GM03348 (cell line): ENCODE data around the gene PRSS2.

Experiments
- DNase-seq: peaks from one replicate; pipeline ENCODE4 v3.0.0; 2012; ENCODE audit warnings: low spot score

The PRSS2 gene

DNA sequence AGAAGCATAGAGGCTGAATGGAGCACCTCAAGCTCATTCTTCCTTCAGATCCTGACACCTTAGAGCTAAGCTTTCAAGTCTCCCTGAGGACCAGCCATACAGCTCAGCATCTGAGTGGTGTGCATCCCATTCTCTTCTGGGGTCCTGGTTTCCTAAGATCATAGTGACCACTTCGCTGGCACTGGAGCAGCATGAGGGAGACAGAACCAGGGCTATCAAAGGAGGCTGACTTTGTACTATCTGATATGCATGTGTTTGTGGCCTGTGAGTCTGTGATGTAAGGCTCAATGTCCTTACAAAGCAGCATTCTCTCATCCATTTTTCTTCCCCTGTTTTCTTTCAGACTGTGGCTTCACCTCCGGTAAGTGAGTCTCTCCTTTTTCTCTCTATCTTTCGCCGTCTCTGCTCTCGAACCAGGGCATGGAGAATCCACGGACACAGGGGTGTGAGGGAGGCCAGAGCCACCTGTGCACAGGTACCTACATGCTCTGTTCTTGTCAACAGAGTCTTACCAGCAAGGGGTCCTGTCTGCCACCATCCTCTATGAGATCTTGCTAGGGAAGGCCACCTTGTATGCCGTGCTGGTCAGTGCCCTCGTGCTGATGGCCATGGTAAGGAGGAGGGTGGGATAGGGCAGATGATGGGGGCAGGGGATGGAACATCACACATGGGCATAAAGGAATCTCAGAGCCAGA lies 31.0 kb downstream of the PRSS2 start:
- no peak for DNase-seq

DNA sequence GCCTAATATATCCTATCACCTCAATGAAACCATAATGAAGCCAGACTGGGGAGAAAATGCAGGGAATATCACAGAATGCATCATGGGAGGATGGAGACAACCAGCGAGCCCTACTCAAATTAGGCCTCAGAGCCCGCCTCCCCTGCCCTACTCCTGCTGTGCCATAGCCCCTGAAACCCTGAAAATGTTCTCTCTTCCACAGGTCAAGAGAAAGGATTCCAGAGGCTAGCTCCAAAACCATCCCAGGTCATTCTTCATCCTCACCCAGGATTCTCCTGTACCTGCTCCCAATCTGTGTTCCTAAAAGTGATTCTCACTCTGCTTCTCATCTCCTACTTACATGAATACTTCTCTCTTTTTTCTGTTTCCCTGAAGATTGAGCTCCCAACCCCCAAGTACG lies 31.5 kb downstream of the PRSS2 start:
- DNase-seq: no peak

DNA sequence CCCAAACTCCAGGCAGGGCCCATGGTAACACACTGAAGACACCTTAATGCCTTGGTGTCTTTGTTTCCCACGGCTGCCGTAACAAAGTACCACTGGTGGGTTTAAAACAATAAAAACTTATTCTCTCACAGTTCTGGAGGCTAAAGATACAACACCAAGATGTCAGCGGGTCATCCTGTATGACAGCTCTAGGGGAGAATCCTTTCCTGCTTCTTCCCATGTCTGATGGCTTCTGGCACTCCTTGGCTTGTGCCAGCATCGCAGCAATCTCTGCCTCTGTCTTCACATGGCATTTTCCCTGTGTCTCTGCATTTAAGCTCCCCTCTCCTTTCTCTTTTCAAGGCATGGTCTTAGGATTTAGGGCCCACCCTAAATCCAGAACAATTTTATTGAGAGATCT lies 33.1 kb downstream of the PRSS2 start:
- DNase-seq: no peak

DNA sequence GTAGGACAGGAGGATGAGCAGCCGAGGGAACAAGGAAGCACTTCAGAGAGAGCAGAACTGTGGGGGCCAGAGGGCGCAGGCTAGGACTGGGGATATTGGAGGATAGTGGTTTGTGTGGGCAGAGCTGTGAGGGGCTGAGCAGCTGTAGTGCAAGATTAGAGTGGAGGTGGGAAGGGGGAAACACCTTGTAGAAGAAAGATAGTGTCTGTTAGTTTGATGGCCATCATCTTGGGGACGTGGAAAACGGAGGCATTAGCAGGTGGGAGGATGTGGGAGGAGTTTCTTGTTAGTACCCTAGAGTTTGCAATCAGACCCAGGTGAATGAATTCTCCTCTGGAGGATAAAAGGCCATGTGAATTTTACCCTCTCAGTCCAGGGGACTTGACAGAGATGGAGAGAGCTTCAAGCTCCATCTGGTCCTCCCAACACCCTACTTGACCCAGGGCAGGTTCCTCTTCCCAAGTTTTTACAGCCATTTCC lies 34.0 kb downstream of the PRSS2 start:
- no peak for DNase-seq

DNA sequence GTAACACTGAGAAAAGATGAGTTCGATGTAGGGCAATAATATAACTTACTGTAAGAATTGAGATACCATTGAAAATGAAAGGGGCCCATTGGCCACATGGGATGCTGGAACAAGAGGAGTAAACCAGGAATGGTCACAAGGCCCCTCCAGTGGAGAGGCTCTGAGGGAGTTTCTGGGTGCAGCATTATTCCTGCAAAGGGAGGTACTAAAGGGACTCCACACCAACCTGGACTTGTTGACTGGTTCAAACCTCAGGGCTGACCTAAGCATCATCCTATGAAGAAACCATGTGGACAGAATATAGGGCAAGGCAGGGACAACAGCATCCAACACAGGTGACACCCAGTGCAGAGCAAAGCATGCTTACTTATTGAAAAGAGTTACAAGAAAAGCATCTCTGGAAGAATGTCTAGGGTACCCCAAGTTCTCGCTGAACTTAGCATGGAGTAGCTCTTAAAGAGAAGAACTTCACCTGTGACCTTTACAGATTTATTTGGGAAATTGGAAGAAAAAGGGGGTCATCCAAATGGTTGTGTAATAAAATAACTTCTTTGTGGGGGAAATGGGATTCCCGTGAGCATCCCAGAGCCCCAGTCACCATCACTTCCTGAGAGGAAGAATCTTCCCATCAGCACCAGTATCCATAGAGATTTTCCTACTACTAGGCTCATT lies 34.7 kb downstream of the PRSS2 start:
- no peak for DNase-seq

DNA sequence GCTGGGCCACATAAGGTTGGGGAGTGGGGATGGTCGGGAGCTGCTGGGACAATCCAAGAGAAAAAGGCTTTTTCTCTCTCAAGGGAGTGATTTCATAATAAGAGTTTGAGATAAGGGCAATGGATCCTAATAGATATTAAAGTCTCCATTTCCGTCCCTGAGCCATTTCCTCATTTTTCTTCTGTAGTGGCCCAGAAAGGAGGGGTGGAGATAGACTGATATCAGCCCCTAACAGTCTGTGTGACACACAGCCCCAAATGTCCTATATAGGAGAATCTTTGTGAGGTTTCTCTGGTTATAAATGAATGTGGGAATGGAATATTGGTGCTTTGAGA lies 35.2 kb downstream of the PRSS2 start:
- DNase-seq: no peak

DNA sequence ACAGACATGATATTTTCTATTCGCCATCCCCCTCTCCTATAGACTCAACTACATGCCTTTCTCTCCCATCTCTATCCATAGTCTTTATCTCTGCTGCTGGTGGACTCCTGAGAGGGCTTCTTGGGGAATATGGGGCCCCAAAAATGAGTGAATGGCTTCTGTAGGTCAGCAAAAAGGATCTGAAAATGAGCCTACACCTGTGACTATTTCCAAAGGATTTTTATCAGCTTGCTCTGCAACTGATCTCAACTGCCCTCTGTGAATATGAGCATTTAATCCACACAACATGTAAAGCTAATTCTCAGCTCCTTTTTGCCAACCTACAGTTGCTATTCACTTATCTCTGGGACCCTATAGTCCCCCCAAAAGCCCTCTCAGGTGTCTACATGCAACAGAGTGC lies 36.2 kb downstream of the PRSS2 start:
- no peak for DNase-seq

DNA sequence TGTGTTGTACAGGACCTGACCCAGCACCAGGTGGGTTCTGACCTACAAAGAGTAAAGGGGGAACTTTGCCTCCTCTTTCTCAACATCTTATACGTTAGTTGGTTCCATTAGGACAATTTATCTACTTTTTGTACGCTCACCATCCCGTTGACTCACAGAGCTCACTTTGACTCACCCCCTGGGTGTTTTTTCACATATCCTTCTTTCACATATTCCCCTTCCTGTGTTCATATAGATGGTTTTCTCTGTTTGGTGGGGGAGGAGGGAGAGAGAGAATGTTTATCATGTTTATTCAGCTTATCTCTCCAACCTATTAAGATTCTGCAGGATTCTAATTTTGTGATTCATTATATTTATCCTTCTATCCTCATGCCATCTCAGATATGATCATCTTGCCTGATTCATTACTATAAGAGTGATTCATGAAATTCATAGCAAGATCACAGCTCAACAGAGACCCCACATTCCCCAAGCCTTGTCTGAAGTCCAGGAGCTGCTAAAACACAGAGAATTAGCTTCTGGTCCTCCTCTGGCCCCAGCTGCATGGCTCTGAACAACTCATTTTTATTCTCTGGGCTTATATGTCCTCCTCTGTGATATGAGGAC lies 37.2 kb downstream of the PRSS2 start:
- DNase-seq: no peak

DNA sequence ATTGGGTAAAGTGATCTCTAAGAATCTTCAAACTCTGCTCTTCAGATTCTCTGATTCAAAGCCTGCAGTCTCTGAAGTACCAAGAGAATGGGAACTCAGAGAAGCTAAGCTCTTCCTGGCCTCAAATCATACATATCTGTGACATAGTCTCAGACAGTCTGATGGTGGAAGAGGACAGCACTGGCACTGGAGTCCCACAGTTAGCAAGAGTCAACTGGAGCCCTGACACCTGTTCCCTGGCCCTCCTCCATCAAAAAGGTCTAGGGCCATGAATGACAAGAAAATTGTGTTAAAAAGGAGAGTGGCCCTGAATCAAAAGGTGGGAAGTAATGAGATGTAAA lies 37.7 kb downstream of the PRSS2 start:
- DNase-seq: no peak

DNA sequence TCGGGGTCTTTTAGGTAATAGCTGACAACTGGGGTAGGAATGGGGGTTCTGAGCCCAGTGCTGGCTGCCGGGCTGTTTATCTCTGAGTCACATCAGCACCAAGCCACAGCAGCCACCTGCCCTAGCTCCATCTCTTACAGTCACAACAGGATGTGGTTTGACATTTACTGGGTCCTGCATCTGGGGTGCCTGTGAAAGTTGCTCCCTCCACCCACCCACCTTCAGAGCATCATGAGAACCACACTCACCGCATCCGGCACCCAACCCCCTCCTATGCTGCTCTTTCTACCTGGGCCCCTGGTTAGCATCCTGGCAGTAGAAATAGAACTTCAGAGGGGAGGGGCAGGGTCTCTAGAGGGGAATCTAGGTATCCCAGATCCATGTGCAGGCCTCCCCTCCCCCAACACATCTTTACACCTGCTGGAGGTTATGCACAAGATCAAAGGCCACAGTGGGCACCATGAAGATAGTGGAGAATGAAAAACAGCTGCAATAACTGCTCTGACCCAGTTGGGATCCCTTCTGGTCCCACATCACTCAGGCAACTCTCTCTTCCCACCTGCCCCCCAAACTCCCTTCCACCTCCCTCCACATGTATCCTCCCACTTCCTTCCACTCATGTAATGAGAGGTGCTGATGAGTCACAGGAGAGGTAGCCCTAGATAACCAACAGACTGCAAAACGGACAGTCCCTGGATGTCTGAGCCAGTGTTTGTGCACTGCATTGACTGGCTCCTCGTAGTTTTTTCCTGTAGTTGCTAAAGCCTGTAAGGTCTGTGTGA lies 38.2 kb downstream of the PRSS2 start:
- DNase-seq: no peak

DNA sequence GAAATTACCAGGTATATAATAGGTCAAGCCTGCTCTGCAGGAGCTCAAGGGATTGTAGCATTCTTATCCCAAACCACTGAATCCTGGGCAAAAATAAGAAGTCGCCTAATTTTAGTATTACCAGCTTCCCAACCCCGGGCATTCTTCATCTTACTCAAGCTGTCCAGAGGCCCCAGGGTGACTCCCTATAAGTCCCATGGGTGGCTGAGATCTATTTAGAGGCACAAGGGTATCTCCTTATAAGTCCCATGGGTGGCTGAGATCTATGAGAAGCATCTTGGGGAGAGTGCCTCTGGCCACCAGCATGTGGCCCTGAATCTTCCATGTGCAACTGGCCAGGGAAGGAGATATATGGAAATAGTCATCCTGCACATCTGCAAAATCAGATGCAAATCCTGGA lies 38.9 kb downstream of the PRSS2 start:
- no peak for DNase-seq

DNA sequence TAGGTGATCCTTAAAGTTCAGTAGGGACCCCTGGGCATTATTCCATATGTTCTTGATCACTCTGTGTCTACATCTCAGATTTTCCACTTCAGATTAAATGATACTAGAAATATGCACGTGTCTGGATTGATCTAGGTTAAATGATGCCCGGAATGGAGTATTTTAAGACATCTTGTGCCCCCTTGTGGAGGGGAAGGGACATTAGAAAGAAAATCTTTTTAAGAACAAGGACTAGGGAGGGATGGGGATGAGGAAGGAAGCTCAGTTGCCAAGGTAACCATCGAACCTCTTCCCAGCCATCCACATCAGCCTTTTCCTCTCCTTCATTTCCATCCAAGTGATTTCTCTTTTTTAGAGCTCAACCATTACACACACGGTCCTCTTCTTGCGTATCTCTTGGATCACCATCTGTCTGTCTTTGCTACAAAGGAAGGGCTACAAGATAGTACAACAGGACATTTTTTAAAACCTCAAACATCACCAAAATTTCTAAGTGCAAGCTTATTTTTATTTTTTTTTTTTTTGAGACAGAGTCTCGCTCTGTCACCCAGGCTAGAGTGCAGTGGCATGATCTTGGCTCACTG lies 40.5 kb downstream of the PRSS2 start:
- DNase-seq: peak; percentile 67

DNA sequence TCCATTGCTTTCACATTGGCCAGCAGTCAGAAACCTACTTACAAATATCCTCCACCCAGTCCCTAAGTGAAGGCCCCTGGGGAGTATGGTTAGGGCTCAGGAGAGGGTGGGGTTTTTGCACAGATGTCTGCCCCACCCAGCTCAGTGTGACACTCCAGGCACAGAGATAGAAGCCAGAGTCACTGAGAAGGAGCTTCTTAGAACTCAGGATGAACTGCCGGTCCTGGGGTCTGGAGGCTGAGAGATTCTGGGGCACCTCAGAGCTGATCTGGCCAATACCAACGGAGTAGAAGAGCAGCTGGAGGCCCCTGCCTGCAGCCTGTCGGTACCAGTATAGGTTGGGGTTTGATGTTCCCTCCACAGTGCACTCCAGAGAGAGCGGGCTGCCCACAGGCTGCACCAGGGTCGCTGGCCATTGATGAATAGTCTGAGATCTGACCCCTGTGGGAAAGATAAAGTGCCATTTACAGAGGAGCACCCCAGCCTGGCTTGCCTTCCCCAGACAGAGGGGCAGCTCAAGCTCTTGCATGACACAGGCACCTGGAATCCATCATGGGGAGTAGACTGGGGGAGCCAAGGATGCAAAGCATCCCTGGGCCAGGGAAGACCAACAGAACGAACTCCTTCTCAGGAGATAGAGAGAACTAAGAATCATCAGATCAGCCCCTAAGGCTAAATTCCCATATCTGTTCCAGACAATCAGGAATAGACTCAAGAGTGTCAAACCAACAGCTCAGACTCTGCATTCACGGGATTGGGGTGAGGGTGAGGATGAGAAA lies 41.9 kb downstream of the PRSS2 start:
- DNase-seq: no peak

DNA sequence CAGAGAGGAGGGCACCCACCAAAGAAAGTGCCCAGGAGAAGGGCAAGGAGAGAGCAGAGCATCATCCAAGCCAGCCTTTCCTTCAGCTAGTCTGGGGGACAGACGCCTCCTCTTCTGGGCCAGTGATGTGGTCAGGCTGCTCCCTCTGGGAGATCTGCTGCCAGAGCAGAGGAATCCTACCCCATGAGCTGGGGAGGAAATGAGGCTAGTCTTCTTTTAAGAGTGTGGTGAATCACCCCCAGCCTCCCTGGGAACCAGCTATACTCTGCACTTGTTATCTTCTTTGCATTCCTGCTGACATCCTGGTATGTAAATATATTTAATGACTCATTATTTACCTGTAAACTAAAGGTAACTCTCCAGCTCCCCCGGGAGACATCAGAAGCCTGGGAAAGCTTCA lies 42.5 kb downstream of the PRSS2 start:
- DNase-seq: peak; percentile 57

DNA sequence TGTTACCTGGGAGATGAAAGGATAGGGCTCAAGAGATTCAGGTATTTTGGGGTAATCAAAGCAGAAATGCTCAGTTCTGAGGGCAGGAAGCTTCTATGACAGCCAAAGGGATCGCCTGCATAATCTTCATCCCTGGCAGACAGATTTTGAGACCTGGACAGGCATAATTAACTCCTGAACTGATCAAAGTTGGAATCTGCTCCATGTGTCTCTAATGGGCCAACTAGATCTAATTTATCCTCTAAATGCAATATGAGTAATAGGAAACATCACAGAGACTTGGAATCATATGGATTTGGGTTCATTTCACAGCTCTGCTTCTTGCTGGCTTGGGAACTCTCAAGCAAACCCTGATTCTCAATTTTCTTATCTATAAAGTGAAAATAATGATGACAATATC lies 42.9 kb downstream of the PRSS2 start:
- no peak for DNase-seq

DNA sequence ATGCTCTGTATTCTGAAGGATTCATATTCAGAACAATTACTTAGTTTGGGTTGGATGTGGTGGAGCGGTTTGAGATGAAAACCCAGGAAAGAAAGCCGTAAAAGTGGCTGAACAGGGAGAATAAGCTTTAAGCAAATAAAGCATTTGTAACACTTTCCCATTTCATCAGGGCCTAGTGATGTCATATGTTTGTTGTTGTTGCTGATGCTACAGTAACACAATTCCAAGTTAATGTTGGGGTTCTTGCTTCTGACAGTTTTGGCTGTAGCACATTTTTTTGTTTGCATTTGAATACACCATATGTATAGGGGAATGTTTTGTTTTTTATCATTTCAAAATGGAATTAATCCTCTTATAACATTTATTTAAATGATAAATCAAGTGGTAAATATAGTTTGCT lies 43.7 kb downstream of the PRSS2 start:
- DNase-seq: no peak

DNA sequence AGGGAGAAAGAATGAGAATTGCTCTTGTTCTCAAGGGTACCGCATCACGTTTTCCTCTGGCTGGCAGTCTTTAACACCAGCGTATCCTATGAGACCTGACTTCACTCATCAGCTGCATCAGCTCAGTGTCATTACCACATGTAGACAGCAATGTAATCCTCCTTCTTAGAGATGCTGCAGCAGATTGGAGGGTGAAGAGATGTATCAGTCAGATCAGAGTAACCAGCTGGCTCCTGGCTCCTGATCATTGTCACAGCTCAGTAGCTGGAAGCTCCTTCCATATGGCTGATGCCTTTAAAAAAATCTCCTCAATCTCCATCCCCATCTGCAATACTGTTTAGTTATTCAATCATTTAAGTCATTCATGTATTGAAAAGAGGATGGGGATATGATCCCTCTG lies 44.4 kb downstream of the PRSS2 start:
- DNase-seq: no peak

DNA sequence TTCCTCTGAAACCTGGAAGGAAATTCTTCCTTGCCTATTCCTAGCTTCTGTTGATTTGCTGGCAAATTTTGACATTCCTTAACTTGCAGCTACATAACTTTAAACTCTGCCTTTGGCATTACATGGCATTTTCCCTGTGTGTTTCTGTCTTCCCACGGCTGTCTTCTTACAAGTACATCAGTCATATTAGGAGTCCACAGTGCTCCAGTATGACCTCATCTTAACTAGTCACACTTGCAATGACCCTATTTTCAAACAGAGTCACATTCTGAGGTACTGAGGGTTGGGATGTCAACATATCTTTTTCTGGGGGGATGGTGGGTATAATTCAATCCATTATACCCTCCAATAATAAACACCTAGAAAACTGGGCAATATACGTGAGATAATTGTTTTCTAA lies 46.7 kb downstream of the PRSS2 start:
- no peak for DNase-seq

DNA sequence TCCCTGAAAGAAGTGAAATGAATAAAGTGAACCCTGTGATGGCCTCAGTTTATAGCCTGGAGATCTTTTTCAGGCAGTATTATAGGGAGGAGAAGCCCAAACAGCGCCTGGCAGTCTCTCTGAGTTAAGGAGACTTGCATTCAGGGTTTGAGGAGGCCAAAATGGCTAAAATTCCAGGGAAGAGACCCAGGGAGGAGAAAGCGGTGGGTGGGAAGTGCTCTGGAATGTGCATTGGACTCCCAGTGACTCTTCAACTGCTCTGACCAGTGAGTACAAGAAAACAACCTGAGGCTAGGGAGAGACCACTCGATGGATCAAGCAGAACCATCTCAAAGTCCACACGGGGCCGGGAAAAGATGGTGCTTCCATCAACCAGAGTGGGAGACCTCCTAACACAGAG lies 48.8 kb downstream of the PRSS2 start:
- no peak for DNase-seq

DNA sequence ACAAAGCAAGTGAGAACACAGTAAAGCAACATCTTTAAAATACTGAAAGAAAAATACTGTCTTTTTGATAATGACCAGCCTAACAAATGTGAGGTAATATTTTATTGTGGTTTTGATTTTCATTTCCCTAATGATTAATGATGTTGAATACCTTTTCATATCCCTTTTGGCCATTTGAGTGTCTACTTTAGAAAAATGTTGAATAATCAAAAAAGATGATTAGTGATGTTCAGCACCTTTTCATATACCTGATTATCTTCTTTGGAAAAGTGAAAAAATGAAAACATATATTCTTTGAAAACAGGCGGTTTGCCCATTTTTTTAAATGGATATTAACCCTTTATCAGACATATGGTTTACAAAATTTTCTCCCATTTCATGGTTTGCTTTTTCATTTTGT lies 51.9 kb downstream of the PRSS2 start:
- DNase-seq: no peak
